ENCODE data around the gene CLCN2.

DNA sequence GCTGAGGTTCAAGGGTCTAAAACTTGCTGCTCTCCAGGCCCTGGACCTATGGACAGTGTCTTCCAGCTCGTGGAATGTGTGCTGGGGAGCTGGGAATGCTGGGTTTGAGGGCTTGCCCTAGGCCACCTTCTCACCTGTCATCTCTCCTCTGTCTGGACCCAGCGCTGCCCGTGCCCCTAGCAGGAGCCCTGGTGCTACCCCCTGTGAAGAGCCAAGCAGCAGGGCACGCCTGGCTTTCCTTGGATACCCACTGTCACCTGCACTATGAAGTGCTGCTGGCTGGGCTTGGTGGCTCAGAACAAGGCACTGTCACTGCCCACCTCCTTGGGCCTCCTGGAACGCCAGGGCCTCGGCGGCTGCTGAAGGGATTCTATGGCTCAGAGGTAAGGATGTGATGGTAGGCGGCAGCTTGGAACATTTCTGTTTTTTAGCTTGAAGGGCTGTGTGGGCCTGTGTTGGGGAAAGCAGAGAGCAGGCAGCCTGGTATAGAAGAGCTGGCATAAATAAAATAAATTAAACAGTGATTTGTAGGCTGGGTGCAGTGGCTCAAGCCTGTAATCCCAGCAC is 23.5 kb upstream of the CLCN2 start:
- TF ChIP-seq ZNF384 (IDR thresholded peaks at IDR 0.05), result no peak
- TF ChIP-seq PKNOX1 (IDR thresholded peaks at IDR 0.05), result no peak
- no peak for TF ChIP-seq BHLHE40 (IDR thresholded peaks at IDR 0.05; ENCODE audit: borderline replicate concordance)
- no peak for TF ChIP-seq SP1 (IDR thresholded peaks at IDR 0.05)

Measured in HEK293T (cell line).